HL-60 (cell line): ENCODE measurements around the gene DNAJB6.

Source experiments
- DNase-seq, 2 experiments: peaks; one replicate each; pipeline ENCODE4 v3.0.0-alpha.2; 2010 to 2020; ENCODE audit warnings: low read depth in 1 of 2, low spot score in 1 of 2
- H3K27ac ChIP-seq: fragments of 250-450 bp; sonication (Bioruptor Pico); replicated peaks from 2 replicates; pipeline ENCODE4 v1.5.1; 2020; ENCODE audit warnings: mild to moderate bottlenecking, moderate library complexity
- H3K27me3 ChIP-seq: fragments of 250-450 bp; sonication (Bioruptor Pico); 2 replicates; pipeline ENCODE4 v1.5.1; 2021; ENCODE audit warnings: mild to moderate bottlenecking, moderate library complexity; ENCODE audit not compliant: insufficient read depth, poor library complexity, severe bottlenecking
- H3K4me3 ChIP-seq: replicated peaks from 2 replicates; pipeline ENCODE4 v1.5.1; 2011; ENCODE audit warnings: mild to moderate bottlenecking, control low read depth, low read length; ENCODE audit not compliant: insufficient read depth
- CTCF ChIP-seq: IDR thresholded peaks from one replicate; pipeline ENCODE4 v1.5.1; 2011; ENCODE audit warnings: low read length, control low read depth, inconsistent platforms; ENCODE audit not compliant: insufficient read depth
- GABPA ChIP-seq: IDR thresholded peaks from 2 replicates; pipeline ENCODE4 v1.6.1; 2012; ENCODE audit warnings: low read depth
- POLR2AphosphoS5 ChIP-seq: IDR thresholded peaks from 2 replicates; pipeline ENCODE4 v1.6.1; 2012; ENCODE audit warnings: low read depth
- REST ChIP-seq: IDR thresholded peaks from 2 replicates; pipeline ENCODE4 v1.6.1; 2012; ENCODE audit warnings: low read depth; ENCODE audit not compliant: insufficient replicate concordance
- SPI1 ChIP-seq: IDR thresholded peaks from 2 replicates; pipeline ENCODE4 v1.6.1; 2012; ENCODE audit warnings: low read depth, mild to moderate bottlenecking, borderline replicate concordance

DNAJB6 gene

GRCh38 chr7:157306846-157307838 lies 29.7 kb upstream of the DNAJB6 start:
- Histone ChIP-seq H3K27ac (no peak overlapping the region), H3K4me3 (no peak overlapping the region), H3K27me3 (no peaks in the 10 kb centered on the region)
- TF ChIP-seq GABPA (no peak), CTCF (no peak), REST (no peak), POLR2AphosphoS5 (no peak), SPI1 (no peak)
- no peak for DNase-seq

GRCh38 chr7:157309988-157310668 lies 26.7 kb upstream of the DNAJB6 start:
- no peak overlapping the region for H3K27ac ChIP-seq
- no peak overlapping the region for H3K4me3 ChIP-seq
- H3K27me3 ChIP-seq: no peaks in the 10 kb centered on the region
- no peak for DNase-seq
- no peak for TF ChIP-seq GABPA
- no peak for TF ChIP-seq REST
- no peak for TF ChIP-seq CTCF
- no peak for TF ChIP-seq SPI1
- no peak for TF ChIP-seq POLR2AphosphoS5

GRCh38 chr7:157310676-157311185 lies 26.1 kb upstream of the DNAJB6 start:
- Histone ChIP-seq H3K4me3 (no peak overlapping the region), H3K27me3 (no peaks in the 10 kb centered on the region), H3K27ac (no peak overlapping the region)
- TF ChIP-seq CTCF (no peak), GABPA (no peak), SPI1 (no peak), POLR2AphosphoS5 (no peak), REST (no peak)
- no peak for DNase-seq
